NCI-H748 treated with DMSO at 0.1 percent for 48 hours (cell line): ENCODE measurements around the gene ENTPD1.
"Not testable (repeated sequence)": the region's sequence is repeated elsewhere in the genome, so short reads cannot be mapped to it uniquely, and the experiment has no call there.

Experiments used
- DNase-seq: peaks from one replicate; lab custom pipeline; 2025; lab: John Stamatoyannopoulos, UW

ENTPD1 gene

DNA sequence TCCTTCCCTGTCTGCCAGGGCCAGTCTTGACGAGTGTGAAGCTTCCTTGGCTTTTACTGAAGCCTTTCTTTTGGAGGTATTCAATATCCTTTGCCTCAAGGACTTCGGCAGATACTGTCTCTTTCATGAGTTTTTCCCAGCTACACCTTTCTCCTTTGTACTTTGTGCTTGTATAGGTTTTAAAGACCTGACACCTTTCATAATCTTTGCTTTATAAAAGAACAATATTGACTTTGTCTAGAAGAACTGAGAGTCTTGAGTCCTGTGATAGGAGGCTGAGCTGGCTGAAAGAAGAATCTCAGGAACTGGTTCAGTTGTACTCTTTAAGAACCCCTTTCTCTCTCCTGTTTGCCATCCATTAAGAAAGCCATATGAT, 110.5 kb downstream of the ENTPD1 start:
- DNase-seq: no peak

GRCh38 chr10:95867866-95868265, 111.9 kb downstream of the ENTPD1 start:
- DNase-seq: no peak

- DNase-seq: no peak
Measured at GRCh38 chr10:95872158-95872711, 116.3 kb downstream of the ENTPD1 start.

- DNase-seq: no peak
Measured at GRCh38 chr10:95873139-95873538, 117.2 kb downstream of the ENTPD1 start.

GRCh38 chr10:95873651-95874050, 117.7 kb downstream of the ENTPD1 start:
- no peak for DNase-seq

GRCh38 chr10:95874783-95875182, 118.8 kb downstream of the ENTPD1 start:
- DNase-seq: not testable (repeated sequence)

- no peak for DNase-seq
Measured at GRCh38 chr10:95876756-95877155, 120.8 kb downstream of the ENTPD1 start.

GRCh38 chr10:95877881-95878280, 121.9 kb downstream of the ENTPD1 start:
- DNase-seq: no peak

DNA sequence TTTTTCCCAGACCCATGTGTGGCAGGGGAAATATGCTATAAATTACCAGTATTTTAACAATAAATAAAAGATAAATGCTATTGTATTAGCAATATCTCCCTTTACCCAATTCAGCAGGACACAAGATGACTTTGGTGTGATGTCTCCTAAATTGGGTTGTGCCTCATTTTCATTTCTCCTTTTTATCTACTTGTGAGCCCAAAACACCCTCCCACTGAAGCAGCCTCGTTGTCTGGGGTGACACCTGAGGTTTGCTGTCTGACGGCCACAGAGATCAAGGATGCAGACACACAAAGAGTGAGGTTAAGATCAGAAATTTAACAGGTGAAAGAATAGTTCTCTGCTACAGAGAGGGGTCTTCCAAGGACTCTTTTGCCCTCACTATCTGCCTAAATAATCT, 124.7 kb downstream of the ENTPD1 start:
- no peak for DNase-seq

- no peak for DNase-seq
Measured at GRCh38 chr10:95881316-95881715, 125.4 kb downstream of the ENTPD1 start.

- DNase-seq: no peak
Measured at GRCh38 chr10:95889830-95890229, 133.9 kb downstream of the ENTPD1 start.

DNA sequence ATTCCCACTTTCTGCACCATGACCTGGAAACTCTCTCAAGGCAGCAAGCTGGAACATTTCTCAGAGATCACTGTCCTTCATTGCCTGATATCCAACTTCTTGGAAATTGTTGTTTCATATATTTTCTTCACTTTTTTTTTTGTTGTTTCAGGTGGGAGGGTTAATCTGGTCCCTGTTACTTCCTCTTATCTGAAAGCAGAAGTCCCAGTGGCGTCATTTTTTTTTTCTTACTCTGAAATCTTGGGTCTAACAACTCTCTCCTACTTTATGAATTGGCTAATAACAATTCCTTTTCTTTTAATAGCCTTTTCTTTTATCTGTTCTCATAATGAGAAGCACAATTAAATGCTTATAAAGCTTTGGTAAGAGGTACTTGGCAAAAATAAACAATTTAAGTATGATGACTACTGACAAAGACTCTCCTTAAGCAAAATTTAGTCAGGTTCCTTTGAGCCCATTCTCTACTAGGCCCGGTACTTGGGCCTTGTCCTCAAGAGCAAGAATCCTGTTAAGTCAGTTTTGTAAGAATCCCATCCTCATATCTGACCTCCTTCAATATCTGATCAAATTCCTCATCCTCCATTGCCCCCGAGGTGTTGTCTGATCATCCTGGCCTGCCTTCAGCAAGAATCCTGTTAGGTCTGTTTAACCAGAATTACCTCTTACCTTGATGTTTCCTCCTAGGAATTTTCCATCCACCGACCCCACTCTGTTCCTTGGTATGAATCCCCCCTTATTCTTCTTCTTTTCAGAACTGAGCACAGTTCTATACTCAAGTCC, 140.3 kb downstream of the ENTPD1 start:
- DNase-seq: no peak

GRCh38 chr10:95905897-95906580, 150.1 kb downstream of the ENTPD1 start:
- DNase-seq: not testable (repeated sequence)

DNA sequence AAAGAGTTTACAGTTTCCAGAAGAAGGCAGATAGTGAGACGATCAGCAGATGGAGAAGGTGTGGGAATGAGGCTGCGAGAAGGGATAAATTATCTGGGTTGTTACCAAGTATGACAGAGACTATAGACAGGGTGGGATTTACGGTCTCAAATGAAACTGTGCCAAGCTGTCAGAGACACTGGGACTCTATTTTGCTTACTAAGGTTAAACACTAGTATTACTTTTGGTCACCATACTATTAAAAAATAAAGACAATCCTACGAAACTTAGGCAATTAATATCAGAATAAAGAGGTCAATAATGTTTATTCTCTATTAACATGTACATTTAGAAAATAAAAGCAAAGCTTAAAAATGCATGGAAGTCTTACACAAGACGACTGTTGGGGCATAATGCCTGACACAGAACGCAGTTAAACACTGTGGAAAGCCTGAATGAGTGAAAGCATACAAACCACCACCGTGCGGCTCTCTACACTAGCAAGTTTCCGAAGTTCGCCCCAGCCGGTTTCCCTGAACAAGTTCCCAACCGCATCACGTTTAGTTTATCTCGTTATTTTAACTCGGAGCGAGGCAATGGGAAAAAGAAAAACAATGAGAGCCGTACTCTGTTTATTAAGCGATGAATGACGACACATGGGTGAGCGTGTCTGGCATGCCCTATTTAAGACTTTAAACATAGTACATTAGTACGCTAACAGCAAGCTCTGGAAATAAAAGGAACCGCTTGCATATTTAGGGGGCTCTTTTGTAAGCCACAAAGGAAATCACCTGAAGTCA, 150.9 kb downstream of the ENTPD1 start:
- DNase-seq: peak; percentile 9

- peak; percentile 27 for DNase-seq
Measured at GRCh38 chr10:95907456-95908253, 151.7 kb downstream of the ENTPD1 start, which contains the start of gene CC2D2B. Gene CC2D2B (plus strand): TSS chr10:95907975. CDS start chr10:95911324, 3,349 bp downstream.

GRCh38 chr10:95908450-95908849, 152.5 kb downstream of the ENTPD1 start:
- DNase-seq: no peak

- no peak for DNase-seq
Measured at GRCh38 chr10:95909561-95909960, 153.6 kb downstream of the ENTPD1 start.

DNA sequence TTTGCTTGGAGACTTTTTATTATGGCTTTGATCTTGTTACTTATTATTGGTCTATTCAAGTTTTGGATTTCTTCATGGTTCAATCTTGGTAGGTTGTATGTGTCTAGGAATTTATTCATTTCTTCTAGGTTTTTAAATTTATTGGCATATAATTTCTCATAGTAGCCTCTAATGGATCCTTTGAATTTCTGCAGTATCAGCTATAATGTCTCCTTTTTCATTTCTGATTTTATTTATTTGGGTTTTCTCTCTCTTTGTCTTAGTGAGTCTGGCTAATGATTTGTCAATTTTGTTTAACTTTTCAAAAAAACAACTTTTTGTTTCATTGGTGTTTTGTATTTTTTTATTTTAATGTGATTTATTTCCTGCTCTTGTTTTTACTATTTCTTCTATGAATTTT, 160.1 kb downstream of the ENTPD1 start:
- not testable (repeated sequence) for DNase-seq
